ENCODE data around the gene CYP26A1.

The CYP26A1 gene

GRCh38 chr10:93064874-93065660 is 8.6 kb upstream of the CYP26A1 start:
- DNase-seq (ENCODE audit: low read depth), result no peak

- DNase-seq (ENCODE audit: low read depth), result no peak
These were observed 7.8 kb upstream of the CYP26A1 start for GRCh38 chr10:93065675-93066543.

DNA sequence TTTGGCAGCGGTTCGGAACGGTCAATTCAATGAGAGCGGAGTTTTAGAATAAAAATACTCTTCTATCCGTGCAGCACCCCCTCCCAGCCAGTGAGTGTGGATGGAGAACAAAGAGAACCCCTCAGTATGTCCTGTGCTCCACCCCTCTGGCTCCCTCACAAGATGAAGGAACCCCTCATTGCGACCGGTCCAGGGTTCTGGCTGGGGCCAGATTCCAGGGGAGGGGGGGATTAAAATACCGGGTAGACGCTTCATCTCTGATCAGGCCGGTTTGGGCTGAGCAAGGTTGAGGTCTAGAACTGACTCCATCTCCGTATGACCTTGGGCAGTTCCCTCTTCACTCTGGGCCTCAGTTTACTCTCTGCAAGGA is 7.2 kb upstream of the CYP26A1 start:
- DNase-seq (ENCODE audit: low read depth), result no peak

DNA sequence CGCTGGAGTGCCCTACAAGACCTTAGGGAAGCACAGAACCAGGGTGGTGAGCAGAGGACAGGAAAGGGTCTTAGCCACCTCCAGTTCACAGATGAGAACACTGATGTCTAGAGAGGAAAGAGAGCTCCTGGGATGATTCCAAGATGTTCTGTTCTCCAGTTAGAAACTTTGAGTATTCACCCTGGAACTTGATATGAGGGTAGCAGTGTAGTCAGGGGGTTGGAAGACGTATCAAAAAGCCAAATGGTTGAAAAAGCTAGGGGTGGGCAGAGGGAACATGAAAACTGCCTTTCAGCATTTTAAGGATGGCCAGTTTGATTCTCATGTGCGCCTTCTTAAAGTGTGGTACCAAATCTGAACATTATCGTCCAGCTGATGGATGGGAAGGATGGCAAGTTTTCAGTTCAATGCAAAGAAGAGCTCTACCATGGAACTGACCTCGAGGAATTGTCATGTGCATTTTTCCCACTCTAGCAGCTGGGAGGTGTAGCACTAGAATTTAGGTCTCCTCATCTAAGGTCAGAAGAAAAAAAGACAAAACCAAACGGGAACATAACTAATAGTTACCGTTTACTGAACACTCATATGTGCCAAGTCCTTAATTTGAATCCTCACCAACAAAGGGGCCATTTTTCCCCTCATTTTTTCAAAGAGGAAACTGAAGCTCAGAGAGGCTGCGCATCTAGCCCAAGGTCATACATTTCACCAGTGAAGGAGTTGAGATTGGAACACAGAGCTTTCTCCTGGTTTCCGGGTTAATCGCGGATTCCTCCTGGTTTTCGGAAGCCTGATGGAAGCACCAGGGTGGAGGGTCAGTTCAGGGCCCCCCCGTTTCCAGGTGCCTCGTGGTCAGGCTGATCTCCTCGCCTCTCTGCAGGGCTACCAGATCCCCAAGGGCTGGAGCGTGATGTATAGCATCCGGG is 6.0 kb upstream of the CYP26A1 start:
- DNase-seq (ENCODE audit: low read depth), result no peak

GRCh38 chr10:93068411-93069244 is 5.1 kb upstream of the CYP26A1 start:
- DNase-seq (ENCODE audit: low read depth), result no peak

- no peak for DNase-seq (ENCODE audit: low read depth)
These were observed 4.5 kb upstream of the CYP26A1 start for GRCh38 chr10:93069245-93069561.

DNA sequence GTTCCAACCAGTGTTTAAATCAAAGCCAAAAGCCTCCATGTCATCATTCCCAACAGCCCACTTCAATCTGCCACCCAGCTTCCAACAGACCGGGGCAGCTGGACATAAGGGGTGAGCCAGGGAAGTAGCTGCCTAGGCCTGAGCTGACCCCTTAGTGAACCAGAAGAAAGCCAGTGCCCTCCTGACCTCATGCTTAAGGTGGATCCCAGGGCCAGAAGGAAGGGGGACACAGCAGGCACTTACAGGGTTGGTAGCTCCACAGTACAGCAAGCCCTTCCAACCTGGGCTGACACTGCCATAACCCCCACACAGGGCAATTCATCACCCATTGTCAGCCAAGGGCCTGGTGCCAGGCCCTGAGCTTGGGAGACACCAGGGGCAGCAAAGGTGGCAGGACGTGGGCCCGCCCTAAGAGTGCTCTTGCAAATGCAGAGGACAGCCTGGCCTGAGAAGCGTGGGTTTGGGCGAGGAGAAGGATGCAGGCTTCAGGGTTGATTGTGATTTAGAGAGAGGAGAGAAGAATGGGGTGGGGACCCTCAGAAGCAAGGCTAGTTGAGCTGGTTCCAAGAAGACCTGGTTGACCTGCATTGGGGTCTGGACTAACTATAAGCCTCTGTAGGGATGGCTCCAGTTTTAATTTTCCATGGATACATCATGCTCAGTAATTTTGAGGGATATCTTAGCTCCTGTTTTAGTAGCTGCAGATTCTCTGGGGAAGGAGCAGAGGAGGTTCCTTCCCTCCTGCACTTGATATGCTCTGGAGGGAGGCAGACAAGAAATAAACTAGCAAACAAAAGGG is 3.1 kb upstream of the CYP26A1 start:
- no peak for DNase-seq (ENCODE audit: low read depth)

DNA sequence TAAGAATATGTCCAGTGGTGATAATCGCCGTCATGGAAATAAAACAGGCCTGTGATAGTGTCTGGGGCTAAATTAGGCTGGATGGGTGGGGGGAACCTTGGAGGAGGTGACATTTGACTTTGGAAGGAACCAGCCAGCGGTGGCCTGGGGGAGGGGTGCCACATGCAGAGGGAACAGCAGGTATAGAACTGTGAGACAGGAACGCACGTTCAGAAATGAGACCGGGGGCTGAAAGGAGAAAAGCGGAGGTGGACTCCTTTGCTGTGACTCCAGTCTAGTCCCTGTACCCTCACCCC is 2.6 kb upstream of the CYP26A1 start:
- DNase-seq (ENCODE audit: low read depth), result no peak

DNA sequence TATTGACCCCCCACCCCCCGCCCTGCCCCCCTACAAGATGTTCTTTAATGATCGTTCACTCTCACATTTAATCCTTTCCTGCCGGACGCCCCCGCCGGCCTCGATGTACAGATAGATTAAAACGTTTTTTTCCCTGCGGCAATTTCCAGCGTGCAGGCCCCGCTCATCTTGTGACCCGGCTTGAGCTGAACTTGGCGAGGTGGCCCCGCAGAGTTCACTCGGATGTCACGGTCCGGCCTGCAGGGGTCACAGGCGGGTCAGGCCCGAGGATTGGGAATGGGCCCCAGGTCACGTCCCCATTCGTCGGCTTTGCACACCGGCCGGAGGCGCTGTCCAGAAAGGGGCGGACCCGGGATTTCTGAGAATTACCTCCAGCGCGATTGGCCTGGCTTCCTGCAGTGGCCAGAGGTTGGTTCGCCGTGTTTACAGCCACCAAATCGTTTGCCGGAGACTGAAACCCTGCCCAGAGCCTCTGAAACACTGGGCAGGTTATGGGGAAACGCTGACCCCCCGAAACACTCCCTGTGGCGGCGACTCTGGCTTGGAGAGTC is 1.9 kb upstream of the CYP26A1 start:
- no peak for DNase-seq (ENCODE audit: low read depth)

- no peak for DNase-seq (ENCODE audit: low read depth)
These were observed 1.4 kb upstream of the CYP26A1 start for GRCh38 chr10:93072225-93072712.

DNA sequence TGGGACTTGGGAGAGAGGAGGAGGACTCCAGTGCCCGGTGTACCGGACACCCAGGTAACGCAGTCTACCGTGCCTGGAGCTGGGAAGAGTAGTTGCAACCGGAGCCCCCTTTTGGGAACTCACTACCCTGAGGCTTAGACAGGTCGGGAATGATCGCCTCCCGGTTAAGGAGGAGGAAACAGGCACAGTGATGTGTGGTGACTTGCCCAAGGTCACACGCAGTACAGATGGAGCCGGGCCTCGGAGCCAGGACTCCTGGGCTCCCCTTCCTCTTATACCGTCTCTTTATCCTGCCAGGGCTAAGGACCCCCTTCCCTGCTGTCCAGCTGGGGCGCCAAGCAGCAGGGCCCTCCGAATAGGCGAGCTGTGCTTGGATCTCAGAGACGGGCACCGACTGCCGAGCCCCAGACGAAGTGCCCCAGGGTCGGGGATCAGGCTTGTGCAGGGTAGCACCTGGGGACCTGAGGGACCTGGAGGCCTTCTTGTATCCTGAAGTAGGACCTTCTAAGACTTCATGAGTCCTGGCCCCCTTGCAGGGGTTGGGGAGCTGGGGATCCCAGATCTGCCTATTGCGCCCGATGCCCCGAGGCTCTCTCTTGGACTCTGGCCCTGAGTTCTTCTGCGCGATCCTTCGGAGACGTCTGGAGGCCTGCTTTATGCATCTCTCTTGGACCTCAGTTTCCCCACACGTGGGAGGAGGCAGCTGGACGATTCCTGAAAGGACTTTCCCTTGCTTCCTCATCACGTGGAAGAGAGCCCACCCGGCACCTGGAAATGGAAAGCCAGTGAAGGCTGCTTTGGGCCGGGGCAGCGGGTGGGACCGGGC is 767 bp upstream of the CYP26A1 start:
- DNase-seq (ENCODE audit: low read depth), result no peak

- DNase-seq (ENCODE audit: low read depth), result no peak
These were observed 479 bp downstream of the CYP26A1 start for GRCh38 chr10:93074147-93074596.

DNA sequence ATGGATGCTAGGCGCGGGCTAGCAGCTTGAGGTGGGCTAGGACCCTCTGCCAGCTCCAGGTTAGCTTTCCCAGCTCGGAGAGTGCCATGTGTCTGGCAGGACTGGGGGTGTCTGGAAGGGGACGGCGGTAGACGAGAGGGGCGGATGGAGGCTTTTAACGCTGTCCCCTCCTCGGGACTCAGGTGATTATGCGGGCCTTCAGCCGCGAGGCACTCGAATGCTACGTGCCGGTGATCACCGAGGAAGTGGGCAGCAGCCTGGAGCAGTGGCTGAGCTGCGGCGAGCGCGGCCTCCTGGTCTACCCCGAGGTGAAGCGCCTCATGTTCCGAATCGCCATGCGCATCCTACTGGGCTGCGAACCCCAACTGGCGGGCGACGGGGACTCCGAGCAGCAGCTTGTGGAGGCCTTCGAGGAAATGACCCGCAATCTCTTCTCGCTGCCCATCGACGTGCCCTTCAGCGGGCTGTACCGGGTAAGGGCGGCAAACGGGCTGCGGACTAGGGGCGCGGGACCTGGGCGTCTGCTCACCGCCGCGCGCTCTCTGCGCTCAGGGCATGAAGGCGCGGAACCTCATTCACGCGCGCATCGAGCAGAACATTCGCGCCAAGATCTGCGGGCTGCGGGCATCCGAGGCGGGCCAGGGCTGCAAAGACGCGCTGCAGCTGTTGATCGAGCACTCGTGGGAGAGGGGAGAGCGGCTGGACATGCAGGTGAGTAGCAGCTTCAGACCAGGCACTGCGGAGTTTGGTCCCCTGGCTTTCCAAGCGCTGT is 1.1 kb downstream of the CYP26A1 start:
- no peak for DNase-seq (ENCODE audit: low read depth)

GRCh38 chr10:93075369-93076221 is 1.9 kb downstream of the CYP26A1 start:
- no peak for DNase-seq (ENCODE audit: low read depth)

- no peak for DNase-seq (ENCODE audit: low read depth)
These were observed 3.2 kb downstream of the CYP26A1 start for GRCh38 chr10:93076871-93077270.

GRCh38 chr10:93077860-93078337 is 4.2 kb downstream of the CYP26A1 start:
- no peak for DNase-seq (ENCODE audit: low read depth)

DNA sequence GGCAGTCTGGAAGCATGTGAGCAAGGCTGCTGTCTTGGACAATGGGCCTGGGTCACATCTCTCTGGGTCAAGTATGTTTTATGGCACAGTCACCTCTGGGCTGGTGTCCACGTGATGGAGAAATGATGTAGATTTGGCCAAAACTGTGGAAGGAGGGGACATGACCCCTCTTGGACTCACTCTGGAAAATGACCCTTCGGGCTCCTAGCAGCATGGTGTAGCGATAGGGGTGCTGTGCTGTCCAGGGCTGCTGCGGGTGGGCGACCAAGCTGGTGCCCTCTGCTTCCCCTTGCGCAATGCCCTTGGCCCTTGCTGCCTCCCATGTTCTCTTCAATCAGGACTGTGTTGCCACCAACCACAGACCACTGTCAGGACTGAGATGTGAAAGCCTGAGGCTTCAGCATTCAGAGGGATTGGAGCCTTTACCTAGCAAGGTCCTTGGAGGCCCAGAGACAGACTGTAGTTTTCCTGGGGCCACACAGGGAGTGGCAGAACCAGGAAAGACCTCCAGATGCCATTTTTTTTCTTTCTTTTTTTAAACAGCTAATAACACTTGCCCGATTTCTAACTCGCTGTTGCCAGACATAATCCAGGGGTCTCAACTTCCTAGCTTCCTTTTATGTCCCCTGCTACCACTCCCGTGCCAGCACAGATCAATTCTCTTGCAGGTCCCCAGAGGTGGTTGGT is 6.1 kb downstream of the CYP26A1 start:
- no peak for DNase-seq (ENCODE audit: low read depth)
